HS-27A (cell line): ENCODE data around the gene HSP90B1.
A peak's percentile ranks its signal among the peaks of the same experiment; 100 is the strongest.

Source experiments
- DNase-seq: peaks from one replicate; pipeline ENCODE4 v3.0.0-alpha.2; 2012; ENCODE audit warnings: low read depth, missing footprints

Gene HSP90B1

GRCh38 chr12:103930034-103930786 lies at the start of gene HSP90B1:
Gene HSP90B1 (plus strand): TSS chr12:103930410. CDS start chr12:103930516, 106 bp downstream.
- DNase-seq: peak; percentile 99

GRCh38 chr12:103881261-103881660 lies 48.9 kb upstream of the HSP90B1 start:
- DNase-seq: no peak

GRCh38 chr12:103882861-103883596 lies 47.2 kb upstream of the HSP90B1 start:
- no peak for DNase-seq

GRCh38 chr12:103883908-103884307 lies 46.3 kb upstream of the HSP90B1 start:
- DNase-seq: no peak

- no peak for DNase-seq
Observed at GRCh38 chr12:103884316-103884715, 45.9 kb upstream of the HSP90B1 start.

GRCh38 chr12:103886195-103886797 lies 43.9 kb upstream of the HSP90B1 start:
- DNase-seq: no peak

GRCh38 chr12:103887738-103888137 lies 42.5 kb upstream of the HSP90B1 start:
- DNase-seq: no peak

- no peak for DNase-seq
Observed at GRCh38 chr12:103897316-103897715, 32.9 kb upstream of the HSP90B1 start.

- no peak for DNase-seq
Observed at GRCh38 chr12:103901518-103902173, 28.6 kb upstream of the HSP90B1 start.

GRCh38 chr12:103903993-103904392 lies 26.2 kb upstream of the HSP90B1 start:
- no peak for DNase-seq

GRCh38 chr12:103905730-103906349 lies 24.4 kb upstream of the HSP90B1 start:
- DNase-seq: no peak

GRCh38 chr12:103908246-103908541 lies 22.0 kb upstream of the HSP90B1 start:
- no peak for DNase-seq

GRCh38 chr12:103908877-103909276 lies 21.3 kb upstream of the HSP90B1 start:
- DNase-seq: peak; percentile 42

- DNase-seq: no peak
Observed at GRCh38 chr12:103909811-103910210, 20.4 kb upstream of the HSP90B1 start.

GRCh38 chr12:103912069-103912468 lies 18.1 kb upstream of the HSP90B1 start:
- DNase-seq: no peak

GRCh38 chr12:103913100-103913499 lies 17.1 kb upstream of the HSP90B1 start:
- no peak for DNase-seq

GRCh38 chr12:103915306-103915705 lies 14.9 kb upstream of the HSP90B1 start:
- DNase-seq: no peak

- no peak for DNase-seq
Observed at GRCh38 chr12:103917873-103918272, 12.3 kb upstream of the HSP90B1 start.

GRCh38 chr12:103924761-103925641 lies 5.2 kb upstream of the HSP90B1 start:
- DNase-seq: no peak

- DNase-seq: no peak
Observed at GRCh38 chr12:103928682-103929045, 1.5 kb upstream of the HSP90B1 start.
